Erythroblast (primary cell): ENCODE measurements around the gene TBC1D30.

Source experiments
- GATA1 ChIP-seq: IDR thresholded peaks from 2 replicates; pipeline ENCODE4 v1.6.1; 2011; ENCODE audit warnings: low read depth, mild to moderate bottlenecking, control low read depth, low read length, moderate library complexity
- POLR2A ChIP-seq: IDR thresholded peaks from 2 replicates; pipeline ENCODE4 v1.6.1; 2011; ENCODE audit warnings: mild to moderate bottlenecking, low read length

- no peak for TF ChIP-seq POLR2A
- TF ChIP-seq GATA1, result no peak
Measured at GRCh38 chr12:64876388-64877071, 52.1 kb downstream of the TBC1D30 start.
